Osteocyte (in vitro differentiated cells): ENCODE results near the gene BAHD1. TPM values are rescaled to one million over a fixed set of nuclear protein-coding genes. Genes with fewer than 3 reads are reported as not detected.
"Not testable (repeated sequence)": the region's sequence is repeated elsewhere in the genome, so short reads cannot be mapped to it uniquely, and the experiment has no call there.

Source experiments
- DNase-seq: peaks from one replicate; pipeline ENCODE4 v3.0.0; 2021; ENCODE audit warnings: mixed read lengths; ENCODE audit not compliant: unreplicated experiment; ENCODE audit errors: extremely low spot score
- H3K27ac Mint-ChIP-seq: one replicate; pipeline ENCODE4 v1.8.0; 2021; ENCODE audit warnings: mild to moderate bottlenecking, mixed read lengths; ENCODE audit not compliant: unreplicated experiment
- H3K27me3 Mint-ChIP-seq: one replicate; pipeline ENCODE4 v1.8.0; 2021; ENCODE audit warnings: mixed read lengths; ENCODE audit not compliant: unreplicated experiment
- H3K36me3 Mint-ChIP-seq: one replicate; pipeline ENCODE4 v1.8.0; 2021; ENCODE audit warnings: mixed read lengths; ENCODE audit not compliant: unreplicated experiment
- H3K4me1 Mint-ChIP-seq: one replicate; pipeline ENCODE4 v1.8.0; 2021; ENCODE audit warnings: mixed read lengths; ENCODE audit not compliant: unreplicated experiment
- H3K4me3 Mint-ChIP-seq: one replicate; pipeline ENCODE4 v1.8.0; 2021; ENCODE audit warnings: mild to moderate bottlenecking, moderate library complexity, mixed read lengths; ENCODE audit not compliant: unreplicated experiment
- H3K9me3 Mint-ChIP-seq: one replicate; pipeline ENCODE4 v1.8.0; 2021; ENCODE audit warnings: mixed read lengths; ENCODE audit not compliant: unreplicated experiment
- total RNA-seq: library from RNA; stranded (reverse); gene quantifications from 2 replicates; pipeline ENCODE4 v1.2.1, GENCODE V29; 2021
- TF ChIP-seq, protein P1 (sequence below): fragments of 200-600 bp; sonication (generic); IDR thresholded peaks from 2 replicates; pipeline ENCODE4 v1.5.0; 2021; ENCODE audit warnings: antibody characterized with exemption, mild to moderate bottlenecking, moderate library complexity

The BAHD1 gene
- total RNA-seq, 1 donor from 2014 or later, result 26.4 TPM

DNA sequence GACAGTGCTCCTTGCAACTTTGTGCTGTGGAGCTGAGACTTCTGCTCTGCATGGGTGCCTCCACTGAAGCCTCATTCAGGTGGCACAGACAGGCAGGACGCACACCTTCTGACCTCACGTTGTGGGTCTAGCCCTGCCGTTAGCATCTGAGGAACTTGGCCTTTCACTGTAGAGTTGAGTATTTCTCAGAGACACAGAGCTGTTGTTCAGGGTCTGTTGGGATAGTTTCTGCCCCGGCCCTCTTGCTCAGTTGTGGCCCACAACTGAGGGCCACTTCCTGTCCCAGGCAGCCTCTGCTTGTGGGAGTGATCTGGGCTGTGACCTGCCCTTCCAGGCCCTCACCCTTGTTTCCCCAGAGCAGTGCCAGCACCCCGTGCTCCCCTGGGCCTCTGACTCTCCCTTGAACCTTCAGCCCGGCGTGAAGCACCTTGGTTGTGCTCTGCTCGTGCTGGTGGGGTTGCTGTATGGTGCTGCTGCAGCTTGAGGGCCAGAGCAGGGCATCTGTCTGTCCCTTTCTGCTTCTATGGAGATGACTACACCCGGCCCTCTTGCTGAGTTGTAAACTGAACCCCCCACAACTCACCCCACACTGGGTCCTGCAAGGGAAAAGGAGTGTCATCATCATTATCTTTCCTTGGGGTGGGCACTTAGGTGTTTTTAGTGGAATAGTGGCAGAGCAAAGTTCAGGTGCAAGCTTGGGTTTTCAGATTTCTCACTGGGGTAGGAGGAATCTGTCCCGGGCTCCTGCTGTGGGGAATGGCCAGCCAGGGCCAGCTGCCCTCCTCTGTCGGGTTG is 11.7 kb downstream of the BAHD1 start:
- Mint-ChIP-seq H3K36me3 (no peaks in the 10 kb centered on the region), H3K4me3 (no peak overlapping the region), H3K27me3 (no peaks in the 10 kb centered on the region), H3K9me3 (no peaks in the 10 kb centered on the region), H3K4me1 (peaks cover 43% of the 10 kb centered on the region), H3K27ac (no peak overlapping the region)
- TF ChIP-seq, protein P1, sequence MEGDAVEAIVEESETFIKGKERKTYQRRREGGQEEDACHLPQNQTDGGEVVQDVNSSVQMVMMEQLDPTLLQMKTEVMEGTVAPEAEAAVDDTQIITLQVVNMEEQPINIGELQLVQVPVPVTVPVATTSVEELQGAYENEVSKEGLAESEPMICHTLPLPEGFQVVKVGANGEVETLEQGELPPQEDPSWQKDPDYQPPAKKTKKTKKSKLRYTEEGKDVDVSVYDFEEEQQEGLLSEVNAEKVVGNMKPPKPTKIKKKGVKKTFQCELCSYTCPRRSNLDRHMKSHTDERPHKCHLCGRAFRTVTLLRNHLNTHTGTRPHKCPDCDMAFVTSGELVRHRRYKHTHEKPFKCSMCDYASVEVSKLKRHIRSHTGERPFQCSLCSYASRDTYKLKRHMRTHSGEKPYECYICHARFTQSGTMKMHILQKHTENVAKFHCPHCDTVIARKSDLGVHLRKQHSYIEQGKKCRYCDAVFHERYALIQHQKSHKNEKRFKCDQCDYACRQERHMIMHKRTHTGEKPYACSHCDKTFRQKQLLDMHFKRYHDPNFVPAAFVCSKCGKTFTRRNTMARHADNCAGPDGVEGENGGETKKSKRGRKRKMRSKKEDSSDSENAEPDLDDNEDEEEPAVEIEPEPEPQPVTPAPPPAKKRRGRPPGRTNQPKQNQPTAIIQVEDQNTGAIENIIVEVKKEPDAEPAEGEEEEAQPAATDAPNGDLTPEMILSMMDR, result no peak
- no peak for DNase-seq

DNA sequence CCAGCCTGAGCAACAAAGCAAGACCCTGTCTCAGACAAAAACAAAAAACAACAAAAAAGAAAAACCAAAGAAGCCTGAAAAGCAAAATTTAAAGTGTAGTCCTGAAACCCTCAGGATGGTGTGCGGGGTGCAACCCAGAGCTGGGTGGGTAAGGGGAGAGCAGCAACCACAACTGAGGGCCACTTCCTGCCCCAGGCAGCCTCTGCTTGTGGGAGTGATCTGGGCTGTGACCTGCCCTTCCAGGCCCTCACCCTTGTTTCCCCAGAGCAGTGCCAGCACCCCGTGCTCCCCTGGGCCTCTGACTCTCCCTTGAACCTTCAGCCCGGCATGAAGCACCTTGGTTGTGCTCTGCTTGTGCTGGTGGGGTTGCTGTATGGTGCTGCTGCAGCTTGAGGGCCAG is 13.2 kb downstream of the BAHD1 start:
- Mint-ChIP-seq H3K4me1 (peaks cover 43% of the 10 kb centered on the region), H3K27ac (peak overlapping the region; percentile 61)
- not testable (repeated sequence) for H3K4me3 Mint-ChIP-seq, H3K27me3 Mint-ChIP-seq, H3K36me3 Mint-ChIP-seq, DNase-seq, H3K9me3 Mint-ChIP-seq

DNA sequence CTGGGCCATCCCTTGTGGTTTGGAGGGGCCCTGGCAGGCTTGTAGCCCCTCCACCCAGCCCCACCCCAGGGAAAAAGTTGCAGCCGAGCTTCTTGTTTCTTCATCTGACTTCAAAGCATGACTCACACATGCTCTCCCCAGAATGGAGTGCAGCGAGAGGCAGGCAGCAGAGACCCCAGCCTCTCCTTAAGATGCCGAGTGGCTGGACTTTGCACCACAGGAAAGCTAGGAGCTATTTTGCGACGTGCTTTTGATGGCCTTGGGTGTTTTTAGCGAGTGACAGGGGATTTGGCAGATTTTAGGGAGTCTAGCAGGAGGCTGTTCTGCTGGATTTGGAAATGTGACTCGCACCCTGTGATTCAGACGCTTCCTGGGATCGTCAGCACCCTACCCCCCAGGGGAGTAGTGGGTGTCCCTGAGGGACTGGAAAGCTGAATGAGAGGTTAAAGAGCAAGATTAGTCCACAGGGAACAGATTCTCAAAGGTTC is 14.2 kb downstream of the BAHD1 start:
- Mint-ChIP-seq H3K4me1 (peaks cover 40% of the 10 kb centered on the region), H3K36me3 (no peaks in the 10 kb centered on the region), H3K27ac (peak overlapping the region; percentile 69), H3K9me3 (no peaks in the 10 kb centered on the region), H3K4me3 (no peak overlapping the region), H3K27me3 (no peaks in the 10 kb centered on the region)
- no peak for DNase-seq
- TF ChIP-seq, protein P1, result no peak

DNA sequence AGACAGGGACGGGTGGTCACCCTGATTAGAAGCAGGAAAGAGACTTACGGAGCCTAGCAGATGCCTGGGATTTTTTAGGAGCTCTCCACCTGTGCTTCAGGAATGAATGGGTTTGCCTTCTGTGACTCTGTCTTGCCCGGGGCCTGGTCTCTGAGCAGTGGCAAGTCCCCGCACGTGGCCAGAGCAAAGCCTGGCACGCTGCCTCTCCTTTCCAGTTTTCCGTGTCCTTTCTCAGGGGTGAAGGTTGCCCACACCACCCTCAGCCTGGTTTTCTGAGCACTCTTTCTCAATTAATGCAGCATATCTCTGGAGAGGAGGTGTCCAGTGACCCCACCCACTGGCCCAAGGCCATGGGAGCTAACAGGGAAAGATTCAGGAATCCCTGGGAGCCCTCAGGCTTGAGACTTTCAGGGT is 15.6 kb downstream of the BAHD1 start:
- no peaks in the 10 kb centered on the region for H3K27me3 Mint-ChIP-seq
- no peaks in the 10 kb centered on the region for H3K36me3 Mint-ChIP-seq
- peaks cover 38% of the 10 kb centered on the region for H3K4me1 Mint-ChIP-seq
- H3K27ac Mint-ChIP-seq, result no peak overlapping the region
- DNase-seq, result no peak
- TF ChIP-seq, protein P1, result no peak
- H3K9me3 Mint-ChIP-seq, result no peaks in the 10 kb centered on the region
- H3K4me3 Mint-ChIP-seq, result no peak overlapping the region

DNA sequence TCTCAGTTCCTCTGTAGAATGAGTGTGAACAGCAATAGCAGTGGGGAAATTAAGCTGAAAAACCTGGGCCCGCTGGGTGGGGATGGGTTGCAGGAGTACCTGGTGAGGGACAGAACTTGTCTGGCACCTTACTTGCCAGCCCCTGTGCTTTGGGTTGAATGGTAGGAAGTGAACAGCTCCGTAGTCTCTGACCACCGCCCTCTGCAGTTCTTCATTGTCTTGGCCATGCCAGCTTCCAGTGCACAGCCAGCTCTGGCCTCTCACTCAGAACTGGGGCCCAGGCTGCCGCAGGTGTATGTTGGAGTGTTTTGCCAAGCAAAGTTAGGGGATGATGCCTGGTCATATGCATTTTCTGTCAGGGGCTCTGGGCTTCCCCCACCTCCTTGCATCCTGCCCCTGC is 16.0 kb downstream of the BAHD1 start:
- Mint-ChIP-seq H3K36me3 (no peaks in the 10 kb centered on the region), H3K4me3 (no peak overlapping the region), H3K27ac (no peak overlapping the region), H3K9me3 (no peaks in the 10 kb centered on the region), H3K4me1 (peaks cover 38% of the 10 kb centered on the region), H3K27me3 (no peaks in the 10 kb centered on the region)
- no peak for DNase-seq
- TF ChIP-seq, protein P1, result no peak
